GM21360 (cell line): ENCODE data around the gene DLAT.
A peak's percentile ranks its signal among the peaks of the same experiment; 100 is the strongest.
"Not testable (repeated sequence)": the region's sequence is repeated elsewhere in the genome, so short reads cannot be mapped to it uniquely, and the experiment has no call there.

Experiments used
- ATAC-seq: cut with Tn5 transposase; IDR thresholded peaks from one replicate; pipeline ENCODE4 v1.9.1; 2021; ENCODE audit warnings: mild to moderate bottlenecking, moderate library complexity; ENCODE audit not compliant: unreplicated experiment

Gene DLAT

GRCh38 chr11:112046647-112047046 lies 21.4 kb downstream of the DLAT start:
- not testable (repeated sequence) for ATAC-seq

GRCh38 chr11:112048256-112048655 lies 23.0 kb downstream of the DLAT start:
- ATAC-seq = not testable (repeated sequence)

DNA sequence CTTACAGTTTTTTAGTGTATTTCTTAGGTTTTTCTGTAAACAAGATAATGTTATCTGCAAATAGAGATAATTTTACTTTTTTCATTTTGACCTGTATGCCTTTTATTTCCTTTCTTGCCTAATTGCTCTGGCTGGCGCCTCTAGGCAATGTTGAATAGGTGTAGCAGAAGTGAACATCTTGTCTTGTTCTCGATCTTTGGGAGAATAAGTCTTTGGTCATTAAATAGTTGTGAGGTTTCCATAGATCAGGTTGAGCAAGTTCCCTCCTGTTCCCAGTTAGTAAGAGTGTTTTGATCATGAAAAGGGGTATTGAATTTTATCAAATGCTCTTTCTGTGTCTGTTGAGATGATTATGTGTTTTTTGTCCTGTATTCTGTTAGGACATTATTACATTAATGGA lies 24.6 kb downstream of the DLAT start:
- no peak for ATAC-seq

- peak; percentile 92 for ATAC-seq
These were observed 25.5 kb downstream of the DLAT start for GRCh38 chr11:112050721-112051120.

- no peak for ATAC-seq
These were observed 26.6 kb downstream of the DLAT start for GRCh38 chr11:112051768-112052167.

DNA sequence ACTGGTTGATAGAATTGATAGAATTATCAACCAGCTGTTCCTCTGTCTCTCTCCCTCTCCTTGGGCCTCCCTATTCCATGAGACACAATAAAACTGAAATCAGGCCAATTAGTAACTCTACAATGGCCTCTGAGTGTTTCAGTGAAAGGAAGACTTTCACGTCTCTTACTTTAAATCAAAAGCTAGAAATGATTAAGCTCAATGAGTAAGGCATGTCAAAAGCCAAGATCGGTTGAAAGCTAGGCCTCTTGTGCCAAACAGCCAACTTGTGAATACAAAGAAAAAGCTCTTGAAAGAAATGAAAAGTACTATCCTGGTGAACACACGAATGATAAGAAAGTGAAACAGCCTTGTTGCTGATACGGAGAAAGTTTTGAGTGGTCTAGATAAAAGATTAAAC lies 32.0 kb downstream of the DLAT start:
- no peak for ATAC-seq

DNA sequence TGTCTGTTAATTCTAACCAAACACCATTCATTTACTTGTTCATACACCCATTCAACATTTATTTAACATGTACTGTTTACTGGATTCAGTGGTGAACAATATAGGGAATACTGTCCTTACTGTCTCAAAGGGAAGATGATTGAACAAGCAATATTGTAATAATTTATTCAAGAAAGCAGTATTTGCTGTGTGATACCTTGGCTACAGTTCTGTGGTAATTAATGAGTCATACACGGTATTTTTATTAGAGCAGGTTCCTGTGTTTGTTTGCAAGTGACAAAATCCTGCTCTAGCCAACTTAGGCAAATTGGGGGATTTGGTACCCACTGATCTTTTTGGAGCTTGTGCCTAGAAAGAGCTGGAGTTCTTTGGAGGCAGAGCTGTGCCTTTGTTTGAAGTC lies 32.9 kb downstream of the DLAT start:
- no peak for ATAC-seq

GRCh38 chr11:112062923-112063322 lies 37.7 kb downstream of the DLAT start:
- ATAC-seq = no peak

GRCh38 chr11:112073941-112074811 lies 49.0 kb downstream of the DLAT start, which contains the start of the genes NKAPD1 and PIH1D2:
NKAPD1 (plus strand) TSS chr11:112074299; CDS start chr11:112075575, 1,276 bp downstream.
PIH1D2 (minus strand) TSS chr11:112074017; CDS start chr11:112073174, 843 bp downstream.
- peak; percentile 78 for ATAC-seq

DNA sequence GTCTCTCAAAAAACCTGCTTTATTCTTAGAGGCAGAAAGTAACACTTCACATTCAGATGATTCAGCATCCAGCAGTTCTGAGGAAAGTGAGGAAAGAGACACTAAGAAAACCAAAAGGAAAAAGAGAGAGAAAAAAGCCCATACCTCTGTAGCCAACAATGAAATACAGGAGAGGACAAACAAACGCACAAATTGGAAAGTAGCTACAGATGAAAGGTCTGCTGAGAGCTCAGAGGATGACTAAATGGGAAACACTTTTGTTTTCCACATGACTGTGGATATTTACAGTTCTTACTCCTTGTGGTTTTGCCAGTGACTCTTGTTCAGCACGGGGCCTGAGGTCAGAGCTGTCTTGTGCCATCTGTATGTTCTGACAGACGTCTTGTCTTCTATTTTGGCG lies 57.5 kb downstream of the DLAT start:
- ATAC-seq = no peak

DNA sequence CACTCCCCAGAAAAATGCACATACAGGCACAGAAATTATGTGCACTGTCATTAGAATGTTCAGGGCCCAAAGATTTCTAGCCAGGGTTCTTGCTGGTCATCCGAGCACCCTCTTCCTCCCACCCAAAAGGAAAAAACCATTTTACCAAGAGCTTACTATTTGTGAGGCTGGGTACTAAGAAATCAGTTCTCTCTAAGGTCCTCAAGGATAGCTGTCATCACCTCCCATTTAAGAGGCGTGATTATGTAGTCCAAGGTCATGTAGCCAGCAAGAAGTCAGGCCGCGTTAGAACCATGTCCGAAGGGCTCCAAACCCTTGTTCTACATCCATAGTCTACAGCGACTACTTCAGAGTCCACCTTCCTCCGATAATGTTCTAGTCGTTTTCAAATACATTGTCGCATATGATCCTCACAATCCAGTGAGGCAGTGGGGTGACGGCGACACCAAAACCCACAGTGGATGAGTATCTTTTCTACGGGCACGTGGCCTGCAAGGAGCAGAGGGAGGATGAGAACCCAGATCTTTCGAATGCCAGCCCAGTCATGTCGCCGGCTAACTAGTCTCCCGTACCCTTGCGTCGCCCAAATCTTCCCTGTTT lies 60.7 kb downstream of the DLAT start:
- peak; percentile 29 for ATAC-seq

DNA sequence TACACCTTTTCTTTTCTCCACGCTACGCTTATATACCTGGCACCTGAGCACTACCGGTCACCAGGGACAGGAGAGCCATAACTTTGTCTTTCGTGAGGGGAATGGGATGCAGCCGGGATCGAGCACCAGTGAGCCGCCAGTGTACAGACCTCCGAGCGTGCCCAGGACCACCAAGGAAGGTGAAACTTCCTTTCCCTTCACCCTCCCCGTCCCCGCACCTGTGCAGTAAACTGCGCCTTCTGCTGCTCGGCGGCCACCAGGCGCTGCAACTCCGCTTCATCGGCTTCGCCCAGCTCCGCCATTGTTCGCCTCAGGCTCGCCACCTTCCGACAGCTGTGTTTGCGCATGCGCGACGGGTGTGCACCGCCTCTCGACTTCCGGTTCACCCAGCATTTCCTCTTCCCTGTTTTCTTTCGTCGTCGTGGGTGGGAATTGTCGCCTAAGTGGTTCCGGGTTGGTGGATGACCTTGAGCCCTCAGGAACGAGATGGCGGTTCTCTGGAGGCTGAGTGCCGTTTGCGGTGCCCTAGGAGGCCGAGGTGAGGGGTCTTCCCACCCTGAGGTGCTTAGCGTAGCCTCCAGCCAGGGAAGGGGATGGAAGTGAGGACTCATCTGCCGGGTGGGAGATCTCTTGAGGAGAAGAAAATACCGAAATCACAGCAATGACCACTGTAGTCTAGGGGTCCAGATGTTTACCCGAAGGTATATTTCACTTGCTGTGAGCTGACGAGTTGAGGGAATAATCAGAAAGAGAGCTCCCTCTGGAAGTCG lies 61.4 kb downstream of the DLAT start, which contains the start of the genes SDHD and TIMM8B:
Gene SDHD (plus strand): TSS at position 452 of the 770 bp plus-strand sequence. CDS start 35 bp downstream, at position 487.
Gene TIMM8B (minus strand): TSS at position 335 of the 770 bp plus-strand sequence. CDS start 33 bp downstream, at position 302.
- peak; percentile 85 for ATAC-seq

DNA sequence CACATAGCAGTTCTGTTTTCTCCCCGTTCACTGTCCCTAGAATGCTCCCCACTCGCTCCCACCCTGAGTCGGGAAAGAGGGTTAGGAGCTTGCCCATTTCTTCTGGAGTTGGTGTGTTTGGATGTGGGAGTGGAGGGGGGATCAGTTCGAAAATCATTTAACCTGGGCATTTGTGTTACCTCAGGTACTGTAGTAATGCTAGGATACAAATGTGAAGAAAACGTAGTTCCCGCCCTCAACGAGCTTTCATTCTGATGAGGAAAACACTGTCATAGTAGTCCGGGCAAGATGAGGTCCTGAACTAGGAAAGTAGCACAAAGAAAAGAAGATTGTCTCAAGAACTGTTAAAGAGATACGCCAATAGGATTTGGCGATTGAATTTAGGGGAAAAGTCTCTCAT lies 62.0 kb downstream of the DLAT start:
- ATAC-seq = no peak

DNA sequence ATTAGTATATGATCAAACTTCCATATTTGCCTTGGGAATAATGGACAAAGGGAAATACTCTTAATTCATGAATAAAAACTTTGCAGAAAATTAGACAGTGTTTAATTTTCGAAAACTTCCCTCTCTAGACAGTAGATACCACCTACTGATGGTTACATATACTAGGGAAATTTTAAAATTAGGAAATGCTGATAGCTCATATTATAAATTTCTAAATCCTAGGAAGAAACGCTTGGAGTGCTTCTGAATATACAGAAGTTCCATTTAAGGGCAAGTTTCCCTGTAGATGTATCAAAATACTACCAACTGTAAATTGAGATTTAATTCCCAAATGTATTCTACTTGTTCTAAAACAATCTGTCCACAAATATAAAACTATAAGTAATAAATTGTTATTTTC lies 70.1 kb downstream of the DLAT start:
- ATAC-seq = not testable (repeated sequence)

- no peak for ATAC-seq
These were observed 71.0 kb downstream of the DLAT start for GRCh38 chr11:112096194-112096593.

DNA sequence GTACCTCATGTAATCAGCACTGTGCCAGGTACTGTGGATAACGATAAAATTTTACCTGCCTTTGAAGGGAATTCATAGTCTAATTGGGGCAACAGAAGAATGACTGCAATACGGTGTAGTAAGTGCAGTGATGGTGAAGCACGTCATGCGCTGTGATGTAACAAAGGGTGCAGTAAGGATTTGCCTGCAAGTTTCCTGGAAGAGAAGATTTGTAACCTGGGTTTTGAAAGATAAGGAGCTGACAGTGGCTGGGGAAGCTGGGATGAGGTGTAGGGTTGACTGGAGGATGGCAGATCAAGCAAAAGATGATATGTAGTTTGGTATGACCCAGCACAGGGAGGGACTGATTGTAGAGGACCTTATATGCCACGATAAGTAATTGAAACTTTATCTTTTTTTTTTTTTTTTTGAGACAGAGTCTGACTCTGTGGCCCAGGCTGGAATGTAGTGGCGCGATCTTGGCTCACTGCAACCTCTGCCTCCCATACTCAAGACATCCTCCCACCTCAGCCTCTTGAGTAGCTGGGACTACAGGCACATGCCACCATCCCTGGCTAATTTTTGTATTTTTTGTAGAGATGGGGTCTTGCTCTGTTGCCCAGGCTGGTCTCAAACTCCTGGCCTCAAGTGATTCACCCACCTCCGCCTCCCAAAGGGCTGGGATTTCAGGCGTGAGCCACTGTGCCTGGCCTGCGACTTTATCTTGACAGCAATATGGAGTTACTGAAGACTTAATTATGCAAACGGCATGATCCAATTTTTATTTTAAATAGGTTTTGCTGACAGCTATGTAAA lies 72.7 kb downstream of the DLAT start:
- no peak for ATAC-seq

DNA sequence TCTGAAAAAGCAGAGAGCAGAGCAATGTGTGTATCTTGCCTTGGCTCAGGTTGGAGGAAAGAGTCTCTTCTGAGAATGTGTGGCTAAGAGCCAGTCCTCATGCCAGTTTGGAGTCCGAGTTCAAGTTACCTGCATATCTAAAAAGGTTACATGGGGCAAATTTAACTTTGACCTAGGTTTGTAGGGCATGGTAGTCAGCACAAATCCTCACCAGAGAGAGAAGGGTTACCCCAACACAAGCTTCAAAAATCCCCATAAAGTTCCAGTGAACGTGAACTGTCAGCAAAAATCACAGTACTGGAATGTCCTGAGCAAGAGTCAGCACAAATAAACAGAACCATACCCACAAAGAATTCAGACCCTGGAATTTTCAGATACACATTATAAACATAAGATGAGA lies 75.3 kb downstream of the DLAT start:
- ATAC-seq = no peak

GRCh38 chr11:112103446-112103845 lies 78.2 kb downstream of the DLAT start:
- no peak for ATAC-seq

GRCh38 chr11:112106070-112106469 lies 80.9 kb downstream of the DLAT start:
- no peak for ATAC-seq
